Astrocyte (in vitro differentiated cells and primary cell): ENCODE data around the gene GLRA2. TPM values are rescaled to one million over a fixed set of nuclear protein-coding genes. Genes with fewer than 3 reads are reported as not detected.

Experiments
- DNase-seq: peaks from one replicate; pipeline ENCODE4 v3.0.0-alpha.2; 2010; ENCODE audit warnings: low read depth
- FAIRE-seq: peaks from 2 replicates; lab custom pipeline; 2011; peaks lifted over from hg19 to GRCh38; lab: Jason Lieb, UNC
- H2AFZ ChIP-seq: 2 replicates; pipeline ENCODE4 v1.6.0; 2012; ENCODE audit warnings: low read depth, low read length, inconsistent platforms
- H3K27ac ChIP-seq: 2 replicates; pipeline ENCODE4 v1.5.1; 2011; ENCODE audit warnings: low read depth, low read length, inconsistent platforms
- H3K27me3 ChIP-seq: 2 replicates; pipeline ENCODE4 v1.6.0; 2011; ENCODE audit warnings: low read length, inconsistent platforms; ENCODE audit not compliant: insufficient read depth
- H3K36me3 ChIP-seq: 2 replicates; pipeline ENCODE4 v1.5.1; 2011; ENCODE audit warnings: low read length, inconsistent platforms; ENCODE audit not compliant: insufficient read depth
- H3K4me1 ChIP-seq: 2 replicates; pipeline ENCODE4 v1.5.1; 2011; ENCODE audit warnings: low read length, inconsistent platforms; ENCODE audit not compliant: insufficient read depth
- H3K4me2 ChIP-seq: 2 replicates; pipeline ENCODE4 v1.6.0; 2012; ENCODE audit warnings: low read length, inconsistent platforms
- H3K4me3 ChIP-seq: 2 replicates; pipeline ENCODE4 v1.5.1; 2011; ENCODE audit warnings: low read depth, mild to moderate bottlenecking, low read length, inconsistent platforms; ENCODE audit not compliant: insufficient read depth
- H3K79me2 ChIP-seq: 2 replicates; pipeline ENCODE4 v1.6.0; 2012; ENCODE audit warnings: mild to moderate bottlenecking, low read length, inconsistent platforms; ENCODE audit not compliant: insufficient read depth
- H3K9ac ChIP-seq: 2 replicates; pipeline ENCODE4 v1.6.0; 2012; ENCODE audit warnings: mild to moderate bottlenecking, low read length, inconsistent platforms
- H3K9me3 ChIP-seq: 2 replicates; pipeline ENCODE4 v1.5.1; 2012; ENCODE audit warnings: low read depth, mild to moderate bottlenecking, low read length, inconsistent platforms; ENCODE audit not compliant: insufficient read depth
- H4K20me1 ChIP-seq: 2 replicates; pipeline ENCODE4 v1.6.0; 2012; ENCODE audit warnings: low read length, inconsistent platforms; ENCODE audit not compliant: insufficient read depth
- H3K27ac Mint-ChIP-seq: one replicate; pipeline ENCODE4 v1.8.0; 2021; ENCODE audit warnings: mild to moderate bottlenecking, mixed read lengths; ENCODE audit not compliant: unreplicated experiment
- H3K27me3 Mint-ChIP-seq: one replicate; pipeline ENCODE4 v1.8.0; 2021; ENCODE audit warnings: low read depth, mixed read lengths; ENCODE audit not compliant: unreplicated experiment
- H3K36me3 Mint-ChIP-seq: one replicate; pipeline ENCODE4 v1.8.0; 2021; ENCODE audit warnings: low read depth, mixed read lengths; ENCODE audit not compliant: unreplicated experiment
- H3K4me1 Mint-ChIP-seq: one replicate; pipeline ENCODE4 v1.8.0; 2021; ENCODE audit warnings: low read depth, mixed read lengths; ENCODE audit not compliant: unreplicated experiment
- H3K4me3 Mint-ChIP-seq: one replicate; pipeline ENCODE4 v1.8.0; 2021; ENCODE audit warnings: mild to moderate bottlenecking, moderate library complexity, mixed read lengths; ENCODE audit not compliant: unreplicated experiment
- H3K9me3 Mint-ChIP-seq: one replicate; pipeline ENCODE4 v1.8.0; 2021; ENCODE audit warnings: mild to moderate bottlenecking, mixed read lengths; ENCODE audit not compliant: unreplicated experiment
- CTCF ChIP-seq: IDR thresholded peaks from 2 replicates; pipeline ENCODE4 v1.5.1; 2011; ENCODE audit warnings: low read depth, mild to moderate bottlenecking, inconsistent platforms, low read length, moderate library complexity; ENCODE audit not compliant: insufficient read depth
- EZH2 ChIP-seq: IDR thresholded peaks from 2 replicates; pipeline ENCODE4 v1.6.1; 2012; ENCODE audit warnings: mild to moderate bottlenecking, low read length, inconsistent platforms; ENCODE audit not compliant: insufficient read depth
- total RNA-seq: library from RNA; stranded (reverse); gene quantifications from 2 replicates; pipeline ENCODE4 v1.2.1, GENCODE V29; 2021

Gene GLRA2
- total RNA-seq, 1 donor from 2014 or later, result not detected

DNA sequence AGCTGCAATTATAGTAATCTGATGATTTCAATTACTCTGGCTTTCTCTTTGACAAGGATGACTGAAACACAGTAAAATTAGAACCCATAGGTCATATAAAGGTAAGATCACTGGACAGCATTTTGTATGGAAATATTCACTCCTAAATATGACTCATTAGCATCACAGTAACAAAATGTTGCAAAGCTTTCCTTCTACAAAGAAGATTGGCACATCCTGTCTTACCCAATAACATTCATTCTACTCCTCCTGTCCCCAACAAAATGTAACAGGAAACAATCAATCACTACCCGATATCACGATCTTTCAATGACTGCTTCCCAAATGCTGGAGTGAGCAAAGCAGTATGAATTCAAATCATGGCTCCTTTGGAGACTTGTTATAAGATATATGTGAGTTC, 248.2 kb downstream of the GLRA2 start:
- FAIRE-seq, result peak; percentile 100
- DNase-seq, result peak; percentile 45
- H3K27me3 ChIP-seq, result no peaks in the 10 kb centered on the region

GRCh38 chrX:14779580-14779979, 250.2 kb downstream of the GLRA2 start:
- no peaks in the 10 kb centered on the region for H3K4me1 Mint-ChIP-seq
- Histone ChIP-seq H3K9ac (no peak overlapping the region), H3K36me3 (no peaks in the 10 kb centered on the region), H3K9me3 (no peaks in the 10 kb centered on the region), H2AFZ (no peak overlapping the region), H3K27me3 (no peaks in the 10 kb centered on the region), H3K79me2 (no peaks in the 10 kb centered on the region), H3K4me1 (peaks cover 4% of the 10 kb centered on the region), H3K4me3 (no peak overlapping the region), H3K4me2 (no peak overlapping the region), H3K27ac (no peak overlapping the region), H4K20me1 (no peaks in the 10 kb centered on the region)
- no peaks in the 10 kb centered on the region for H3K9me3 Mint-ChIP-seq
- peak; percentile 98 for FAIRE-seq
- H3K27ac Mint-ChIP-seq, result no peak overlapping the region
- H3K27me3 Mint-ChIP-seq, result no peaks in the 10 kb centered on the region
- TF ChIP-seq CTCF, result no peak
- TF ChIP-seq EZH2, result no peak
- DNase-seq, result no peak
- no peaks in the 10 kb centered on the region for H3K36me3 Mint-ChIP-seq
- H3K4me3 Mint-ChIP-seq, result no peak overlapping the region

More for the DNA sequence above, 248.2 kb downstream of the GLRA2 start:
- H3K9ac ChIP-seq, result no peak overlapping the region
- Mint-ChIP-seq H3K9me3 (no peaks in the 10 kb centered on the region), H3K36me3 (no peaks in the 10 kb centered on the region), H3K27ac (no peak overlapping the region), H3K4me3 (no peak overlapping the region), H3K27me3 (peaks cover 2% of the 10 kb centered on the region), H3K4me1 (no peaks in the 10 kb centered on the region)
- no peak overlapping the region for H3K27ac ChIP-seq
- H4K20me1 ChIP-seq, result no peaks in the 10 kb centered on the region
- no peak overlapping the region for H2AFZ ChIP-seq
- no peak for TF ChIP-seq EZH2
- no peak for TF ChIP-seq CTCF
- no peaks in the 10 kb centered on the region for H3K9me3 ChIP-seq
- peaks cover 4% of the 10 kb centered on the region for H3K4me1 ChIP-seq
- no peaks in the 10 kb centered on the region for H3K79me2 ChIP-seq
- H3K4me2 ChIP-seq, result peak overlapping the region; percentile 39
- H3K4me3 ChIP-seq, result no peak overlapping the region
- no peaks in the 10 kb centered on the region for H3K36me3 ChIP-seq
